Measurements from ENCODE around the gene PTPRG.

GRCh38 chr3:61657689-61658088 is 96.3 kb downstream of the PTPRG start:
- TF ChIP-seq, protein P1, sequence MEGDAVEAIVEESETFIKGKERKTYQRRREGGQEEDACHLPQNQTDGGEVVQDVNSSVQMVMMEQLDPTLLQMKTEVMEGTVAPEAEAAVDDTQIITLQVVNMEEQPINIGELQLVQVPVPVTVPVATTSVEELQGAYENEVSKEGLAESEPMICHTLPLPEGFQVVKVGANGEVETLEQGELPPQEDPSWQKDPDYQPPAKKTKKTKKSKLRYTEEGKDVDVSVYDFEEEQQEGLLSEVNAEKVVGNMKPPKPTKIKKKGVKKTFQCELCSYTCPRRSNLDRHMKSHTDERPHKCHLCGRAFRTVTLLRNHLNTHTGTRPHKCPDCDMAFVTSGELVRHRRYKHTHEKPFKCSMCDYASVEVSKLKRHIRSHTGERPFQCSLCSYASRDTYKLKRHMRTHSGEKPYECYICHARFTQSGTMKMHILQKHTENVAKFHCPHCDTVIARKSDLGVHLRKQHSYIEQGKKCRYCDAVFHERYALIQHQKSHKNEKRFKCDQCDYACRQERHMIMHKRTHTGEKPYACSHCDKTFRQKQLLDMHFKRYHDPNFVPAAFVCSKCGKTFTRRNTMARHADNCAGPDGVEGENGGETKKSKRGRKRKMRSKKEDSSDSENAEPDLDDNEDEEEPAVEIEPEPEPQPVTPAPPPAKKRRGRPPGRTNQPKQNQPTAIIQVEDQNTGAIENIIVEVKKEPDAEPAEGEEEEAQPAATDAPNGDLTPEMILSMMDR (IDR thresholded peaks at IDR 0.05) = no peak
- TF ChIP-seq POLR2A (IDR thresholded peaks at IDR 0.05) = no peak

All from right lobe of liver (tissue), 4 donors.